Muscle layer of duodenum (tissue), 2 donors: ENCODE measurements around the gene PTPRN2.
"Not testable (repeated sequence)": the region's sequence is repeated elsewhere in the genome, so short reads cannot be mapped to it uniquely, and the experiment has no call there.

Experiments used
- H3K27ac ChIP-seq: one replicate; pipeline ENCODE4 v1.7.0; 2013; ENCODE audit warnings: mild to moderate bottlenecking, low read length
- H3K27me3 ChIP-seq: one replicate; pipeline ENCODE4 v1.7.0; 2013; ENCODE audit warnings: low read depth, mild to moderate bottlenecking, control low read depth, low read length
- H3K36me3 ChIP-seq, 2 donors: one replicate each; pipeline ENCODE4 v1.7.0; 2013; ENCODE audit warnings: low read length in 2 of 2, control low read depth in 1 of 2, mild to moderate bottlenecking in 1 of 2; ENCODE audit not compliant: insufficient read depth in 2 of 2, control insufficient read depth in 1 of 2
- H3K4me1 ChIP-seq, 2 donors: one replicate each; pipeline ENCODE4 v1.7.0; 2013; ENCODE audit warnings: low read length in 2 of 2, mild to moderate bottlenecking in 2 of 2, control low read depth in 1 of 2, moderate library complexity in 1 of 2; ENCODE audit not compliant: insufficient read depth in 2 of 2, control insufficient read depth in 1 of 2
- H3K4me3 ChIP-seq, 2 donors: one replicate each; pipeline ENCODE4 v1.7.0; 2013; ENCODE audit warnings: low read length in 2 of 2, low read depth in 1 of 2, mild to moderate bottlenecking in 1 of 2
- H3K9me3 ChIP-seq, 2 donors: one replicate each; pipeline ENCODE4 v1.7.0; 2013; ENCODE audit warnings: low read length in 2 of 2, control low read depth in 1 of 2, mild to moderate bottlenecking in 1 of 2; ENCODE audit not compliant: control insufficient read depth in 1 of 2
- donor health status: healthy.

Gene PTPRN2

DNA sequence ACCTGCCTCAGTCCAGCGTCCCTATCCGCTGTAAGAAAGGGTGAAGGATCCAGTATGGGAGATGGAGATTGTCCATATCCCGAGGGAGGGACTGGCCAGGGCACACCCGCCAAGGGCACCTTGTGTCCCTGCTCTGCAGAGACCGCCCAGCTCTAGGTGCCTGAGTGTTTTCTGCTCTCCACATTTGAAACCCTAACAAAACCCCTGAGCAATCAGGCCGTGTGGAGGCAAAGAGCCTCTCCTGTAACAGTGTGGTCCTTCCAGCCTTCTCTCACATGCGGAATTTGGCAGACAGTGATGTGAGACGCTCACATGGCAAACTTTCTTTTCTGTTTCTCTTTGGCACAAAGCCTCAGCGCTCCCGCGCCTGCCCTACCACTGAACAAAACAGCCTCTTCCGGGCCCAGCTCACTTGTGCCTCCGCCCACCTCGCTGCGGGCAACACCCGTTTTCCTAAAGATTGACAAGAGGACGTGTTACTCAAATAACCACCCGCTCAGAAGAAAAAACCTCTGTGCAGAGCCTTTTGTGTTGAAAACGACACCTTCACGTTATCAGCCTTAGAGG lies 736.0 kb downstream of the PTPRN2 start:
- Histone ChIP-seq H3K27ac (no peak overlapping the region), H3K4me3 (peak overlapping the region; percentile 33 to 40), H3K4me1 (peaks cover 0 to 7% of the 10 kb centered on the region in 2 donors), H3K9me3 (no peaks in the 10 kb centered on the region), H3K36me3 (no peaks in the 10 kb centered on the region), H3K27me3 (no peaks in the 10 kb centered on the region)

DNA sequence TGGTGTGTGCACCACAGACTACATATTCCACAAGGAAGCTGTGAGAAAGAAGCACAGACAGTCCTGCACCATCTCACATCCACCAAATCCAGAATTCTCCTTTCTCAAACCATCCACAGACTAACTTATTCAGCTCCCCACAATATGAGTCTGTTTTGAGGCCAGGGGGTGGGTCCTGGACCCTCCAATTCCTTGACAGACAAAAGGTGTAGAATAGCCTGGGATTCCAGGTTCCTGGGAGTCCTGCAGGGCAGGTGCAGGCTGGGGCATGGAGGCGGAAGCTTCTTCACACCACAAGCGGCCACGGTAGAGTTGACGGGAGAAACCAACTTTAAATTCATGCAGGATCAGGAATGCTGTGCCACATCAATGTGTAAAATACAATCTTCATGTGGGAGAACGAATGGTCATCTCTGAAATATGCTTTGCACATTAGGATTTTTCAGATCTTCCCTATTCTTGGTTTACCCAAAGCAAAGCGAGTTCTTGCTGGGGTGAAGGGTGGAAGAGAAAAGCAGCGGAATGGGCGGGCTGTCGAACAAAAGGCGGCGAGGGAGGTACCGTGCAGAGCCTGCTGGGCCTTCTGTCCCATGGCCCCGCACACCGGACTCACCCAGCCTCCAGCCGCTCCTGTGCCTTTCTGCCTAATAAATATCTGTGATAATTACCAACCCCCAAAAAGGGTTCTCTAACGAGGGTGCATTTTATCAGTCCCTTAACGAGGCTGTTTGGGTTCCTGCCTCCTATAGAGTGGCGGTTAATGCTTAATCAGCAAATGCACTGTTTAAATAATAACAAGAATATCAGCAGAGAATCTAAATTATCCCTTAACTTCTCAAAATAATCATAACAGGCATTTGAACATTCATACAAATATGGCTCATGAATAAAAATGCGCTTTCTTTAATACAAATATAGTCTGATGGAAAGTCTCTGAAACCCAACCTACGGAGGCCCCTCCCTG lies 736.9 kb downstream of the PTPRN2 start:
- Histone ChIP-seq H3K36me3 (no peaks in the 10 kb centered on the region), H3K4me1 (peaks cover 0 to 7% of the 10 kb centered on the region in 2 donors), H3K4me3 (peak overlapping the region; percentile 33 to 40), H3K27me3 (no peaks in the 10 kb centered on the region), H3K9me3 (no peaks in the 10 kb centered on the region), H3K27ac (no peak overlapping the region)

GRCh38 chr7:157849726-157850125 lies 737.9 kb downstream of the PTPRN2 start:
- Histone ChIP-seq H3K36me3 (no peaks in the 10 kb centered on the region), H3K27me3 (no peaks in the 10 kb centered on the region), H3K9me3 (no peaks in the 10 kb centered on the region), H3K27ac (no peak overlapping the region), H3K4me1 (peaks cover 0 to 7% of the 10 kb centered on the region in 2 donors), H3K4me3 (no peak overlapping the region)

GRCh38 chr7:157849341-157849596 lies 738.4 kb downstream of the PTPRN2 start:
- Histone ChIP-seq H3K9me3 (no peaks in the 10 kb centered on the region), H3K27ac (no peak overlapping the region), H3K4me3 (no peak overlapping the region), H3K4me1 (peaks cover 0 to 7% of the 10 kb centered on the region in 2 donors), H3K27me3 (no peaks in the 10 kb centered on the region), H3K36me3 (no peaks in the 10 kb centered on the region)

DNA sequence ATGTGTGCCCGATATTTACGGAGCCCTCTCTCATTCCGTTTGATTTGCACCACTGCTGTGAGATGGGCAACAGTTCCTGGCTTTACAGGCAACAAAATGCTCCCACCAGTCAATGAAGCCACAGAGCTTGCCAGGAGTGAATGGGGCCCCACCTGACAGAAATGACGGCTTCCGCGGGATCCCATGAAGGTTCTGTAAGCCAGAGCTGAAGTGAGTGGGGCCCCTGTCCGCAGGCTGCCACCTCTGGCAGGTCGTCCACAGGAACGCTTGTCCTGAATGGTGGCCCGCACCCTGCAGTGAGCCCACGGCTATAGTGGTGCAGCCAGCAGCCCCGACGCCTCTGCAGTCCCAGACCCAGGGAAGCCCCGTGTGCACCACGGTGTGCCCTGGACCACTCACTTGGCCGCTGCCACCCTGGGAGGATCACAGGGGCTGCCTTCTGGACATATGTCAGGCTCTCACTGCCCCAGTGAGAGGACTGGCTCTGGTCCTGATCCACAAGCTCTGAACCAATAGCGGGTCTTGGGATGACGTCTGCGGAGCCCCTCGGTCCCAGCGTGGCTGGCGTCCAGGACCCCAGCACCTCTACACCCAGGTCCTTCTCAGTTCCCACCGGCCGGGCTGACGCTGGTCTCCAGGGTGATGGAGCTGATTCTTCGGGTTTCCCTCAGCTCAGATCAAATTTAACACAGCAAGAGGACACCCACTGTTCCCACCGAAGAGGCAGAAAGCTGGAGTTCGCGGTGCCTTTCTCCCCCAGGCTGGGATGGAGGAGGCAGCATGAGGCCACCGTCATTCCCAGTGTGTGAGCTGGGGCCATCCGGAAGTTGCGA lies 738.9 kb downstream of the PTPRN2 start:
- H3K4me3 ChIP-seq = no peak overlapping the region
- peaks cover 0 to 7% of the 10 kb centered on the region in 2 donors for H3K4me1 ChIP-seq
- no peak overlapping the region for H3K27ac ChIP-seq
- no peaks in the 10 kb centered on the region for H3K27me3 ChIP-seq
- H3K9me3 ChIP-seq = no peaks in the 10 kb centered on the region
- no peaks in the 10 kb centered on the region for H3K36me3 ChIP-seq

DNA sequence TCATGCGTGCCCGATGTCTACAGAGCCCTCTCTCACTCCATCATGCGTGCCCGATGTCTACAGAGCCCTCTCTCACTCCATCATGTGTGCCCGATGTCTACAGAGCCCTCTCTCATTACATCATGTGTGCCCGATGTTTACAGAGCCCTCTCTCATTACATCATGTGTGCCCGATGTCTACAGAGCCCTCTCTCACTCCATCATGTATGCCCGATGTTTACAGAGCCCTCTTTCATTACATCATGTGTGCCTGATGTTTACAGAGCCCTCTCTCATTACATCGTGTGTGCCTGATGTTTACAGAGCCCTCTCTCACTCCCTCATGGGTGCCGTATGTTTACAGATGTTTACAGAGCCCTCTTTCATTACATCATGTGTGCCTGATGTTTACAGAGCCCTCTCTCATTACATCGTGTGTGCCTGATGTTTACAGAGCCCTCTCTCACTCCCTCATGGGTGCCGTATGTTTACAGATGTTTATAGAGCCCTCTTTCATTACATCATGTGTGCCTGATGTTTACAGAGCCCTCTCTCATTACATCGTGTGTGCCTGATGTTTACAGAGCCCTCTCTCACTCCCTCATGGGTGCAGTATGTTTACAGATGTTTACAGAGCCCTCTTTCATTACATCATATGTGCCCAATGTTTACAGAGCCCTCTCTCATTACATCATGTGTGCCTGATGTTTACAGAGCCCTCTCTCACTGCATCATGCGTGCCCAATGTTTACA lies 739.7 kb downstream of the PTPRN2 start:
- H3K9me3 ChIP-seq, H3K27me3 ChIP-seq, H3K36me3 ChIP-seq, H3K4me3 ChIP-seq, H3K27ac ChIP-seq, H3K4me1 ChIP-seq: not testable (repeated sequence)

DNA sequence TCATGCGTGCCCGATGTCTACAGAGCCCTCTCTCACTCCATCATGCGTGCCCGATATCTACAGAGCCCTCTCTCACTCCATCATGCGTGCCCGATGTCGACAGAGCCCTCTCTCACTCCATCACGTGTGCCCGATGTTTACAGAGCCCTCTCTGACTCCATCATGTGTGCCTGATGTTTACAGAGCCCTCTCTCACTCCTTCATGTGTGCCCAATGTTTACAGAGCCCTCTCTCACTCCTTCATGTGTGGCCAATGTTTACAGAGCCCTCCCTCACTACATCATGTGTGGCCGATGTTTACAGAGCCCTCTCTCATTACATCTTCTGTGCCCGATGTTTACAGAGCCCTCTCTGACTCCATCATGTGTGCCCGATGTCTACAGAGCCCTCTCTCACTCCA lies 740.9 kb downstream of the PTPRN2 start:
- not testable (repeated sequence) for H3K36me3 ChIP-seq, H3K27me3 ChIP-seq, H3K27ac ChIP-seq, H3K4me3 ChIP-seq, H3K9me3 ChIP-seq, H3K4me1 ChIP-seq

DNA sequence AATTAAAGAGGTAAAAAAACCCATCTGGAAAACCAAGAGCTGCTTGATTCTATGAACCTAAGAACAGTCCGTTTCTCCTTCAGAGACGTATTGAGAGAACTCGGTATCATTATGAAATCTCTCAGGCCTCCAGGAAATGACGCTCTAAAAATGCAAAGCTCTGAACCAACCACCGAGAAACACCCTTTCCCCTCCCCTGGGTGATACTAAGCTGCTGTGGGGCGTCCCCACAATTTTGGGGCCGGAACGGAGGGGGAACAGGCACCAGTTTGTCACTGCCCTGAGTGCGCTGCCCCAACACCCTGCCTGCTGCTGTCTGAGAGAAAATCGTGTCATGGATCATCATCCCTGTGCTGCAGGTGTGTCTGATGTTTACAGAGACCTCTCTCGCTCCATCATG lies 741.4 kb downstream of the PTPRN2 start:
- no peaks in the 10 kb centered on the region for H3K9me3 ChIP-seq
- no peaks in the 10 kb centered on the region for H3K27me3 ChIP-seq
- H3K27ac ChIP-seq = no peak overlapping the region
- peaks cover 0 to 2% of the 10 kb centered on the region in 2 donors for H3K4me1 ChIP-seq
- H3K4me3 ChIP-seq = no peak overlapping the region
- H3K36me3 ChIP-seq = no peaks in the 10 kb centered on the region

- H3K27me3 ChIP-seq = no peaks in the 10 kb centered on the region
- H3K36me3 ChIP-seq = no peaks in the 10 kb centered on the region
- no peaks in the 10 kb centered on the region for H3K9me3 ChIP-seq
- H3K4me1 ChIP-seq = no peaks in the 10 kb centered on the region
- H3K4me3 ChIP-seq = no peak overlapping the region
- no peak overlapping the region for H3K27ac ChIP-seq
Measured at GRCh38 chr7:157845203-157845835, 742.3 kb downstream of the PTPRN2 start.

GRCh38 chr7:157844611-157845010 lies 743.0 kb downstream of the PTPRN2 start:
- H3K9me3 ChIP-seq = no peaks in the 10 kb centered on the region
- no peaks in the 10 kb centered on the region for H3K36me3 ChIP-seq
- no peak overlapping the region for H3K4me3 ChIP-seq
- no peaks in the 10 kb centered on the region for H3K4me1 ChIP-seq
- no peaks in the 10 kb centered on the region for H3K27me3 ChIP-seq
- H3K27ac ChIP-seq = no peak overlapping the region
